SU-DHL-6 (cell line): ENCODE data around the gene RIC8B.

Experiments used
- H2AFZ ChIP-seq: fragments of 200-600 bp; sonication (generic); 2 replicates; pipeline ENCODE4 v1.6.1; 2014; ENCODE audit warnings: low read depth, mild to moderate bottlenecking, moderate library complexity, mixed read lengths, antibody characterized with exemption, low read length; ENCODE audit not compliant: severe bottlenecking
- H3F3A ChIP-seq: fragments of 200-600 bp; shearing (Covaris generic); 2 replicates; pipeline ENCODE4 v1.6.0; 2016; ENCODE audit warnings: antibody characterized with exemption, mild to moderate bottlenecking; ENCODE audit not compliant: insufficient read depth
- H3K27ac ChIP-seq: fragments of 200-600 bp; sonication (generic); 2 replicates; pipeline ENCODE4 v1.5.1; 2016; ENCODE audit warnings: low read depth, mild to moderate bottlenecking, low read length, moderate library complexity, mixed read lengths
- H3K27me3 ChIP-seq: fragments of 200-600 bp; sonication (generic), shearing (Covaris generic); 2 replicates; pipeline ENCODE4 v1.6.0; 2014; ENCODE audit warnings: mild to moderate bottlenecking, low read length
- H3K36me3 ChIP-seq: fragments of 200-600 bp; sonication (generic); 2 replicates; pipeline ENCODE4 v1.6.1; 2014; ENCODE audit warnings: mild to moderate bottlenecking, low read length, mixed read lengths
- H3K4me2 ChIP-seq: fragments of 300-600, 200-600 bp; shearing (Covaris generic), sonication (generic); 2 replicates; pipeline ENCODE4 v1.6.0; 2014; ENCODE audit warnings: low read length, low read depth, mild to moderate bottlenecking; ENCODE audit not compliant: poor library complexity, severe bottlenecking
- H3K4me3 ChIP-seq: fragments of 200-600 bp; sonication (generic); 2 replicates; pipeline ENCODE4 v1.5.1; 2014; ENCODE audit warnings: antibody characterized with exemption, low read length, mild to moderate bottlenecking, mixed read lengths; ENCODE audit not compliant: insufficient read depth, poor library complexity, severe bottlenecking
- H3K79me2 ChIP-seq: fragments of 200-600 bp; sonication (generic); 2 replicates; pipeline ENCODE4 v1.6.1; 2014; ENCODE audit warnings: mild to moderate bottlenecking, low read length, moderate library complexity; ENCODE audit not compliant: insufficient read depth
- H3K9ac ChIP-seq: fragments of 200-600 bp; sonication (generic); 2 replicates; pipeline ENCODE4 v1.7.0; 2014; ENCODE audit warnings: mild to moderate bottlenecking, low read length
- H3K9me2 ChIP-seq: fragments of 200-600 bp; sonication (generic); replicated peaks from 2 replicates; pipeline ENCODE4 v1.6.1; 2014; ENCODE audit warnings: low read length; ENCODE audit not compliant: insufficient read depth
- H3K9me3 ChIP-seq: fragments of 200-600 bp; sonication (generic); 2 replicates; pipeline ENCODE4 v1.6.1; 2014; ENCODE audit warnings: low read length, mixed read lengths; ENCODE audit not compliant: insufficient read depth
- H4K20me1 ChIP-seq: fragments of 200-600 bp; sonication (generic); 2 replicates; pipeline ENCODE4 v1.6.1; 2014; ENCODE audit warnings: low read depth, mild to moderate bottlenecking, antibody characterized with exemption, low read length, moderate library complexity, mixed read lengths
- EZH2phosphoT487 ChIP-seq: fragments of 200-600 bp; sonication (generic), shearing (Covaris generic); conservative IDR thresholded peaks from 2 replicates; pipeline ENCODE4 v1.6.1; 2018; ENCODE audit warnings: mild to moderate bottlenecking, antibody characterized with exemption, low read length, moderate library complexity, mixed read lengths
- TF ChIP-seq, protein P1 (sequence below): fragments of 200-600 bp; sonication (generic); IDR thresholded peaks from one replicate; pipeline ENCODE4 v1.5.1; 2017; ENCODE audit warnings: antibody characterized with exemption, mild to moderate bottlenecking, low read length, moderate library complexity; ENCODE audit not compliant: insufficient read depth, poor library complexity, severe bottlenecking

RIC8B gene

DNA sequence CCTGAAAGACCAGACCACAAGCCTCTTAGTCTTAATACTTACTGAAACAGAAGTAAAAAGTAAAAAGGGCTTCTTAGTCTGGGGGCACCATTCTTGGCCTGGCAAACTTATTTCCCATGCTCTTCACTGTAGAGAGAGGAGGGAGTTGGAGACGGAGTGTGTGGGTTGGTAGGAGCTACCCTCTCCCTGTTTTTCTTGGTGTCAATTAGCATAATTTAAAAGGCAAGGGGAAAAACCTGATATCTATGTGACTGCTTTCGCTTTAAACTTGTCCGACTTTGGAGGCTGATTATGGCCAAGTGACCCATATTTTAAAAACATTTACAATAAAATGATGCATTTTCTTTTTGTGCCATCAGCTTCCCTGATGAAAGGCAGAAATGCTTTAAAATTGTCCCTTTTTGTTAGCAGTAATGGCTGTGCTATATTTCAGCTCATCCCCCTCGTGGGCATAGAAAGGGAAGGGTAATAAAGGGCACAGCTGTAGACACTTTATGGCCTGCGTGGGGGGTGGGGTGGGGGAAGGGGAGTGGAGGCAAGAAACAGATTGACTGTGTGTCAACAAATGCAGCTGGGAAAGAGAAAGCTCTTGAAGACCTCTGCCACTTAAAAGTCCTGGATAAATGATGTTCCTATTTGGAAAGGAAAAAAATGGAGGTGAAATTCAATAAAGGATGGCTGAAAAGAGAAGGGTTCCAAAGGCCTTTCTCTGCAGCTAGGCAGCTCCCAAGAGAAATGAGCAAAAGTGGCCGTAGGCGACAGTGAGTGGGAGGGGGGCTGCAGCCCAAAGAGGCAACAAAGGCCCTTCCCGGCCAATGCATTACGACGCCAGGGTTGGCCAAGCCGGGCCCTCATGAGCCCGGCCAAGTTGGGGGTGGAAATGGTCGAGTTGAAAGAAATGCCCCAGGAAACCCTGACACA is 123.8 kb downstream of the RIC8B start:
- Histone ChIP-seq H2AFZ (no peak overlapping the region), H4K20me1 (no peaks in the 10 kb centered on the region), H3K79me2 (no peaks in the 10 kb centered on the region), H3K27me3 (no peaks in the 10 kb centered on the region), H3K36me3 (no peaks in the 10 kb centered on the region), H3K27ac (no peak overlapping the region), H3F3A (no peaks in the 10 kb centered on the region), H3K4me3 (no peak overlapping the region), H3K4me2 (no peak overlapping the region), H3K9ac (no peak overlapping the region), H3K9me3 (no peaks in the 10 kb centered on the region), H3K9me2 (no peaks in the 10 kb centered on the region)
- TF ChIP-seq EZH2phosphoT487, result no peak
- TF ChIP-seq, protein P1, sequence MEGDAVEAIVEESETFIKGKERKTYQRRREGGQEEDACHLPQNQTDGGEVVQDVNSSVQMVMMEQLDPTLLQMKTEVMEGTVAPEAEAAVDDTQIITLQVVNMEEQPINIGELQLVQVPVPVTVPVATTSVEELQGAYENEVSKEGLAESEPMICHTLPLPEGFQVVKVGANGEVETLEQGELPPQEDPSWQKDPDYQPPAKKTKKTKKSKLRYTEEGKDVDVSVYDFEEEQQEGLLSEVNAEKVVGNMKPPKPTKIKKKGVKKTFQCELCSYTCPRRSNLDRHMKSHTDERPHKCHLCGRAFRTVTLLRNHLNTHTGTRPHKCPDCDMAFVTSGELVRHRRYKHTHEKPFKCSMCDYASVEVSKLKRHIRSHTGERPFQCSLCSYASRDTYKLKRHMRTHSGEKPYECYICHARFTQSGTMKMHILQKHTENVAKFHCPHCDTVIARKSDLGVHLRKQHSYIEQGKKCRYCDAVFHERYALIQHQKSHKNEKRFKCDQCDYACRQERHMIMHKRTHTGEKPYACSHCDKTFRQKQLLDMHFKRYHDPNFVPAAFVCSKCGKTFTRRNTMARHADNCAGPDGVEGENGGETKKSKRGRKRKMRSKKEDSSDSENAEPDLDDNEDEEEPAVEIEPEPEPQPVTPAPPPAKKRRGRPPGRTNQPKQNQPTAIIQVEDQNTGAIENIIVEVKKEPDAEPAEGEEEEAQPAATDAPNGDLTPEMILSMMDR, result no peak

DNA sequence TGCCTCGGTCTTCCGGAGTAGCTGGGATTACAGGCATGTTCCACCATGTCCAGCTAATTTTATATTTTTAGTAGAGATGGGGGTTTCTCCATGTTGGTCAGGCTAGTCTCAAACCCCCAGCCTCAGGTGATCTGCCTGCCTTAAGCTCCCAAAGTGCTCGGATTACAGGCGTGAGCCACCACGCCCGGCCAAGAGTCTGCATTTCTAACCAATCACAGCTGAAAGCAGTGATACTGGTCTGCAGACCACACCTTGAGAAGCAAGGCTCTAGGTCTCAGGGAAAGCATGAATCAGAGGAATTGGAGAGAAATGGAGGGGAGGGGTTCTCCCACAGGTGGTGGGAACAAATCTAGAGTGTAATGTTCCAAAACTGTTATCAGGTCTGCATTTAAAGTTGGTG is 126.1 kb downstream of the RIC8B start:
- Histone ChIP-seq H3K27ac (no peak overlapping the region), H2AFZ (no peak overlapping the region), H4K20me1 (no peaks in the 10 kb centered on the region), H3F3A (no peaks in the 10 kb centered on the region), H3K9me2 (no peaks in the 10 kb centered on the region), H3K9ac (no peak overlapping the region), H3K79me2 (no peaks in the 10 kb centered on the region), H3K36me3 (no peaks in the 10 kb centered on the region), H3K27me3 (no peaks in the 10 kb centered on the region), H3K9me3 (no peaks in the 10 kb centered on the region), H3K4me2 (no peak overlapping the region), H3K4me3 (no peak overlapping the region)
- TF ChIP-seq, protein P1, result no peak
- TF ChIP-seq EZH2phosphoT487, result no peak

DNA sequence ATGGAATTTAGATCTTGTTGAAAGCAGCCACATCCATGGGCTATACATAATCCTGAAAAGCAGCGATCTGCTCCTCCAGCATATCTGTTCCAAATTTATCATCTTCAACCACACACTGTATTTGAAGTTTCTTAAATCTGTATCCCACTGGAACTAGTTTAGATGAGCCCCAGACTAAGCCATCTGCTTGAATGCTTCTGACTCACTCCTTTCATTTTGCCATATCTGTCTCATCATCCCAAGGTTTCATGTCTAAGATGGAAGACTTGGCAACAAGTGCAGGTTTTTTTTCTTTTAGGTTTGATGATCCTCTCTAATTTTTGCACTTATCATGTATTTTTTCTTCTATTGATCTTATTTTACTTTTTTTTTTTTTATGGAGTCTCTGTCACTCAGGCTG is 126.8 kb downstream of the RIC8B start:
- Histone ChIP-seq H3K9me2 (no peaks in the 10 kb centered on the region), H3K9me3 (no peaks in the 10 kb centered on the region), H3K79me2 (no peaks in the 10 kb centered on the region), H3K27me3 (no peaks in the 10 kb centered on the region), H2AFZ (no peak overlapping the region), H3K27ac (no peak overlapping the region), H3K4me3 (no peak overlapping the region), H3K4me2 (no peak overlapping the region), H3K9ac (no peak overlapping the region), H3F3A (no peaks in the 10 kb centered on the region), H4K20me1 (no peaks in the 10 kb centered on the region), H3K36me3 (no peaks in the 10 kb centered on the region)
- TF ChIP-seq, protein P1, result no peak
- TF ChIP-seq EZH2phosphoT487, result no peak
